ENCODE results near the gene DMRT1.

The DMRT1 gene

DNA sequence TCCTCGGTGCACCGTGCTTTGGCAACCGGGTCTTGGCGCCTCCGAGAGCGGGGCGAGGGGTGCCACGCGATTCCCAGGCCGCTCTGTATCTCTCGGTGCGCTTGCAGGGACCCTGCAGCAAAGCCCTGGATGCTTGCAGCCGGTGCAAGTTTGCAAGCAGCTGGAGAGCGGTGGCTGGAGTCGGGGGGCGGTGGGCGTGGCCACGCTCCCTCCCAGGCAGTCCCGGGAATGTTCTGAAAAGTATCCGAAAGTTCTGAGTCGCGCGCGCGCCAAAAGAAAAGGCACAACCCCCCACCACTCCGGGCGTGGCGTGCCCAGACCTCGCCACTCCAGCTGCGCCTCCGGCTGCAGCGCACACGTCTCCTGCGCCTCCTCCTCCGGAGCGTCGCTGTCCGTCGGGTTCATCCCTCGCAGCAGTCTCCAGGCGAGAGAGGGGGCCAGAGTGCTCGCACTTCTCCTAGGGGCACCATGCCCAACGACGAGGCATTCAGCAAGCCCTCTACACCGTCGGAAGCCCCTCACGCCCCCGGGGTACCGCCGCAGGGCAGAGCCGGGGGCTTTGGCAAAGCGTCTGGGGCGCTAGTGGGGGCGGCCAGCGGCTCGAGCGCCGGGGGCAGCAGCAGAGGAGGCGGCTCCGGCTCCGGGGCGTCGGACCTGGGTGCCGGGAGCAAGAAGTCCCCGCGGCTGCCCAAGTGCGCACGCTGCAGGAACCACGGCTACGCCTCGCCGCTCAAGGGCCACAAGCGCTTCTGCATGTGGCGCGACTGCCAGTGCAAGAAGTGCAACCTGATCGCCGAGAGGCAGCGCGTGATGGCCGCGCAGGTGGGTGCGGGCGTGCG is at the start of gene DMRT1:
Gene DMRT1, plus strand, starts transcription at position 327 of the 839 bp plus-strand sequence. Its CDS starts 142 bp downstream, at position 469.
- Histone ChIP-seq H3K9me3 (ENCODE audit: control insufficient read depth, insufficient read depth, low read depth, low read length) (no peaks in the 10 kb centered on the region), H3K36me3 (ENCODE audit: control insufficient read depth in 2 of 2, insufficient read depth in 1 of 2, low read length in 2 of 2) (no peaks in the 10 kb centered on the region), H3K27ac (ENCODE audit: extremely low read depth, low read depth, low read length) (no peak within 1 kb of the TSS), H3K4me3 (ENCODE audit: low read depth, low read length) (peak within 1 kb of the TSS; percentile 0), H3K4me1 (ENCODE audit: control insufficient read depth, insufficient read depth, low read length) (no peaks in the 10 kb centered on the region)
- ChIA-PET CTCF (no interaction called here), POLR2A (no interaction called here)
- no peak for TF ChIP-seq RBAK (tag by site-specific recombination; IDR thresholded peaks at IDR 0.05)
- TF ChIP-seq ZNF202 (tag by site-specific recombination; IDR thresholded peaks at IDR 0.05; ENCODE audit: borderline replicate concordance), result 0 out of 2 replicates have a peak, but pooled peaks have one; percentile 3
- TF ChIP-seq, protein P1, sequence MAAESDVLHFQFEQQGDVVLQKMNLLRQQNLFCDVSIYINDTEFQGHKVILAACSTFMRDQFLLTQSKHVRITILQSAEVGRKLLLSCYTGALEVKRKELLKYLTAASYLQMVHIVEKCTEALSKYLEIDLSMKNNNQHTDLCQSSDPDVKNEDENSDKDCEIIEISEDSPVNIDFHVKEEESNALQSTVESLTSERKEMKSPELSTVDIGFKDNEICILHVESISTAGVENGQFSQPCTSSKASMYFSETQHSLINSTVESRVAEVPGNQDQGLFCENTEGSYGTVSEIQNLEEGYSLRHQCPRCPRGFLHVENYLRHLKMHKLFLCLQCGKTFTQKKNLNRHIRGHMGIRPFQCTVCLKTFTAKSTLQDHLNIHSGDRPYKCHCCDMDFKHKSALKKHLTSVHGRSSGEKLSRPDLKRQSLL (tag by site-specific recombination; IDR thresholded peaks at IDR 0.05), result peak; percentile 22; the same call in 1 of the 2 replicates
- TF ChIP-seq ZFHX2 (tag by site-specific recombination; conservative IDR thresholded peaks at IDR 0.05), result no peak
- no peak for TF ChIP-seq ZNF747 (tag by site-specific recombination; IDR thresholded peaks at IDR 0.05)
- no peak for TF ChIP-seq ZNF623 (tag by site-specific recombination; IDR thresholded peaks at IDR 0.05)

DNA sequence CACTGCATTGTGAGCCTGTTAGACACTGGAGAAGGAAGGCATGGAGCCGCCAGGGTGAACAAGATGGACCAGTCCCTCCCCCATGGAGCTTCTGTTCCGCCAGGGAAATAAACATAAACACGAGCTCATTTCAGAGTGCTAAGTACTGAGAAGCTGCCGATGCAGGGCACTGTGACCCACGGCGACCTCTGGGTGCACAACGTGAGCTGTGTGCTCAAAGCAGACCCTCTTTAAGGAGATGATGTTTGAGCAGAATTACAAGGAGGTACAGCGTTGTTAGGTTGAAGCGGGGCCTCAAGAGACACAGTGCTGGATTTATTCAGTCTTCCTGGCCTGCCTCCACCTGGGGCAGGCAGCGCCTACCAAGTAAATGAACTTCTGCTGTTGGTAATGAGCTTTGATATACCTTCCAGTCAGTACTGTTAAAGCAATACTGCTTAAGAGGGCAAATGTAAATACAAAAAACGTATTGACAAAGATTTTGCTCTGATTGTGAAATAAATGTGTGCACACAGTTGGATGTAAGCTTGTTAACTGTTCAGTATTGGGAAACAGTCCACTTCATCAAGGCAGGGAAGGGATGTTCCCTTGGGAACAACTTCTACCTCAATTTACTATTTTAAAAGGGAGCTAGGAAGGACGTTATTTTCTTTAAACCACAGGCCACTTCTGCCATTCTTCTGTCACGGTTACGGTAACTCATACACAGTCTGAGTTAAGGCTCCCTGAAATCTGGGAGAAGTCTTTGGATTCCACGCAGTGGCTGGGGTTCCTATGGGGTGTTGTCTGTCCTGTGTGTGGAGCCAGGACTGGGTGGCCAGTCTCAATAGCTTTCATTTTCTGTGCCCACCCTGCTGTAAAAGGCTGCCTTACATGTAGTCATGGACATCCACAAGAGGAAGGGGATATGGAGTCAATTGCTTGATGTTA is 48.9 kb upstream of the DMRT1 start:
- H3K9me3 ChIP-seq (ENCODE audit: control insufficient read depth, insufficient read depth, low read depth, low read length), result no peaks in the 10 kb centered on the region
- H3K4me1 ChIP-seq (ENCODE audit: control insufficient read depth, insufficient read depth, low read length), result no peaks in the 10 kb centered on the region
- H3K4me3 ChIP-seq (ENCODE audit: low read depth, low read length), result no peak overlapping the region
- H3K27ac ChIP-seq (ENCODE audit: extremely low read depth, low read depth, low read length), result no peak overlapping the region
- H3K36me3 ChIP-seq (ENCODE audit: control insufficient read depth in 2 of 2, insufficient read depth in 1 of 2, low read length in 2 of 2), result no peaks in the 10 kb centered on the region
- no peak for TF ChIP-seq ZSCAN23 (tag by site-specific recombination; IDR thresholded peaks at IDR 0.05)
- no peak for TF ChIP-seq ZNF423 (tag by site-specific recombination; IDR thresholded peaks at IDR 0.05)
- POLR2A ChIA-PET, result no interaction called here
- CTCF ChIA-PET, result interaction anchor here (0.6 to 1.5 kb wide), 3 partner anchors 11 to 103 kb away, joined by 3 read pairs; no protein-coding TSS in a partner anchor

DNA sequence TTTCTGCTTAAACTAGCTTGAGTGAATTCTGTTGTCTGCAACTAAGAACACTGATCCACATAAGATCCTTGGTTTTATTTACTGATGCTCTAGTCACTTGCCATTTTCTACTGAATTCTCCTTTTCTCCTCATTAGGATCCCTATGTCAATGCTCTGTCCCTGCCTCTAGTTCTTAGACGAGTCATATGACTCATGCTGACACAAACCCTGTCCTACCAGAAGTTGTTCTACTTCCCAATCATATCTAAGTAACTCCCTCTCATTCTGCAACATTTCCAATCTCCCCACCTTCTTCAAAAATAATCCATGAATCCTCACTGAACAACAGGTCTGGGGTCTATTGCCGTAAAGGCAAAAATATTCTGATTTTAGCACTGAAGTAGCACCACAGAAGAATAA is 47.1 kb upstream of the DMRT1 start:
- Histone ChIP-seq H3K9me3 (ENCODE audit: control insufficient read depth, insufficient read depth, low read depth, low read length) (no peaks in the 10 kb centered on the region), H3K36me3 (ENCODE audit: control insufficient read depth in 2 of 2, insufficient read depth in 1 of 2, low read length in 2 of 2) (no peaks in the 10 kb centered on the region), H3K27ac (ENCODE audit: extremely low read depth, low read depth, low read length) (no peak overlapping the region), H3K4me3 (ENCODE audit: low read depth, low read length) (no peak overlapping the region), H3K4me1 (ENCODE audit: control insufficient read depth, insufficient read depth, low read length) (no peaks in the 10 kb centered on the region)
- CTCF ChIA-PET, result no interaction called here
- POLR2A ChIA-PET, result no interaction called here
- no peak for TF ChIP-seq ZBTB7A (tag by site-specific recombination; IDR thresholded peaks at IDR 0.05; ENCODE audit: low read depth)
- no peak for TF ChIP-seq ZNF600 (tag by site-specific recombination; IDR thresholded peaks at IDR 0.05)
- no peak for TF ChIP-seq ZNF112 (tag by site-specific recombination; IDR thresholded peaks at IDR 0.05)
- TF ChIP-seq, protein P2, sequence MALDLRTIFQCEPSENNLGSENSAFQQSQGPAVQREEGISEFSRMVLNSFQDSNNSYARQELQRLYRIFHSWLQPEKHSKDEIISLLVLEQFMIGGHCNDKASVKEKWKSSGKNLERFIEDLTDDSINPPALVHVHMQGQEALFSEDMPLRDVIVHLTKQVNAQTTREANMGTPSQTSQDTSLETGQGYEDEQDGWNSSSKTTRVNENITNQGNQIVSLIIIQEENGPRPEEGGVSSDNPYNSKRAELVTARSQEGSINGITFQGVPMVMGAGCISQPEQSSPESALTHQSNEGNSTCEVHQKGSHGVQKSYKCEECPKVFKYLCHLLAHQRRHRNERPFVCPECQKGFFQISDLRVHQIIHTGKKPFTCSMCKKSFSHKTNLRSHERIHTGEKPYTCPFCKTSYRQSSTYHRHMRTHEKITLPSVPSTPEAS (tag by site-specific recombination; IDR thresholded peaks at IDR 0.05), result no peak
- no peak for TF ChIP-seq ZNF571 (tag by site-specific recombination; IDR thresholded peaks at IDR 0.05)
- no peak for TF ChIP-seq EGR2 (tag by site-specific recombination; IDR thresholded peaks at IDR 0.05; ENCODE audit: low read depth)
- TF ChIP-seq, protein P3, sequence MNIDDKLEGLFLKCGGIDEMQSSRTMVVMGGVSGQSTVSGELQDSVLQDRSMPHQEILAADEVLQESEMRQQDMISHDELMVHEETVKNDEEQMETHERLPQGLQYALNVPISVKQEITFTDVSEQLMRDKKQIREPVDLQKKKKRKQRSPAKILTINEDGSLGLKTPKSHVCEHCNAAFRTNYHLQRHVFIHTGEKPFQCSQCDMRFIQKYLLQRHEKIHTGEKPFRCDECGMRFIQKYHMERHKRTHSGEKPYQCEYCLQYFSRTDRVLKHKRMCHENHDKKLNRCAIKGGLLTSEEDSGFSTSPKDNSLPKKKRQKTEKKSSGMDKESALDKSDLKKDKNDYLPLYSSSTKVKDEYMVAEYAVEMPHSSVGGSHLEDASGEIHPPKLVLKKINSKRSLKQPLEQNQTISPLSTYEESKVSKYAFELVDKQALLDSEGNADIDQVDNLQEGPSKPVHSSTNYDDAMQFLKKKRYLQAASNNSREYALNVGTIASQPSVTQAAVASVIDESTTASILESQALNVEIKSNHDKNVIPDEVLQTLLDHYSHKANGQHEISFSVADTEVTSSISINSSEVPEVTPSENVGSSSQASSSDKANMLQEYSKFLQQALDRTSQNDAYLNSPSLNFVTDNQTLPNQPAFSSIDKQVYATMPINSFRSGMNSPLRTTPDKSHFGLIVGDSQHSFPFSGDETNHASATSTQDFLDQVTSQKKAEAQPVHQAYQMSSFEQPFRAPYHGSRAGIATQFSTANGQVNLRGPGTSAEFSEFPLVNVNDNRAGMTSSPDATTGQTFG (tag by site-specific recombination; IDR thresholded peaks at IDR 0.05; ENCODE audit: borderline replicate concordance), result no peak
- no peak for TF ChIP-seq SP7 (tag by site-specific recombination; IDR thresholded peaks at IDR 0.05)
- TF ChIP-seq PRDM6 (tag by site-specific recombination; IDR thresholded peaks at IDR 0.05), result no peak
- no peak for TF ChIP-seq ZNF133 (tag by site-specific recombination; IDR thresholded peaks at IDR 0.05)
- TF ChIP-seq ZBTB8A (tag by site-specific recombination; IDR thresholded peaks at IDR 0.05), result no peak
- no peak for TF ChIP-seq MZF1 (tag by site-specific recombination; IDR thresholded peaks at IDR 0.05; ENCODE audit: borderline replicate concordance)
- TF ChIP-seq ZNF585B (tag by site-specific recombination; IDR thresholded peaks at IDR 0.05), result no peak
- TF ChIP-seq BCL6B (tag by site-specific recombination; IDR thresholded peaks at IDR 0.05), result no peak

All from HEK293 (cell line).